IMR-90 (cell line): ENCODE measurements around the gene C2CD4B. TPM values are rescaled to one million over a fixed set of nuclear protein-coding genes. Genes with fewer than 3 reads are reported as not detected.

Experiments
- ATAC-seq: fragments of 200-7000 bp; cut with Tn5 transposase; 2 replicates; pipeline ENCODE4 v1.9.1; 2020; ENCODE audit warnings: low read depth, mild to moderate bottlenecking, moderate library complexity
- BruUV-seq: library from RNA; stranded (reverse); fragments of 400-500 nt; replicated peaks from 2 replicates; lab custom pipeline; 2021; lab: Mats Ljungman, UMichigan
- CTCF ChIA-PET: fragments of 300-600 bp; formaldehyde crosslinking; extraction: SDS; loops from one replicate; lab custom pipeline; 2021; ENCODE audit warnings: antibody characterized with exemption; lab: Yijun Ruan, JAX
- POLR2A ChIA-PET: fragments of 300-600 bp; sonication (Branson Sonifier 250); formaldehyde crosslinking; loops from one replicate; lab custom pipeline; 2022; ENCODE audit warnings: antibody characterized with exemption; ENCODE audit not compliant: unreplicated experiment; lab: Charles Lee
- DNase-seq: peaks from one replicate; pipeline ENCODE4 v3.0.0; 2013
- H2AFZ ChIP-seq: replicated peaks from 2 replicates; pipeline ENCODE3; 2013; ENCODE audit warnings: low read length, mild to moderate bottlenecking; ENCODE audit not compliant: poor library complexity
- H2AK5ac ChIP-seq: 2 replicates; pipeline ENCODE4 v1.6.1; 2013; ENCODE audit warnings: low read depth, low read length, inconsistent platforms
- H2AK9ac ChIP-seq: replicated peaks from 2 replicates; pipeline ENCODE3; 2013; ENCODE audit warnings: mild to moderate bottlenecking, low read depth, low read length, moderate library complexity; ENCODE audit not compliant: poor library complexity
- H2BK120ac ChIP-seq: 2 replicates; pipeline ENCODE4 v1.6.1; 2013; ENCODE audit warnings: low read depth, low read length, inconsistent platforms
- H2BK15ac ChIP-seq: 3 replicates; pipeline ENCODE4 v1.6.1; 2013; ENCODE audit warnings: low read depth, low read length, inconsistent platforms
- H2BK20ac ChIP-seq: 2 replicates; pipeline ENCODE4 v1.6.1; 2013; ENCODE audit warnings: low read depth, mild to moderate bottlenecking, inconsistent platforms, low read length, moderate library complexity
- H2BK5ac ChIP-seq: 2 replicates; pipeline ENCODE4 v1.6.1; 2013; ENCODE audit warnings: mild to moderate bottlenecking, low read depth, low read length, inconsistent platforms; ENCODE audit not compliant: poor library complexity, severe bottlenecking
- H3K14ac ChIP-seq: replicated peaks from 2 replicates; pipeline ENCODE4 v1.6.1; 2013; ENCODE audit warnings: low read depth, low read length, inconsistent platforms
- H3K18ac ChIP-seq: 2 replicates; pipeline ENCODE4 v1.6.1; 2013; ENCODE audit warnings: low read depth, low read length, control low read depth
- H3K23ac ChIP-seq: 2 replicates; pipeline ENCODE4 v1.6.1; 2013; ENCODE audit warnings: low read depth, low read length, inconsistent platforms
- H3K27ac ChIP-seq: 2 replicates; pipeline ENCODE4 v1.5.1; 2013; ENCODE audit warnings: mild to moderate bottlenecking, control low read depth, low read length; ENCODE audit not compliant: insufficient read depth
- H3K27me3 ChIP-seq: 2 replicates; pipeline ENCODE4 v1.6.1; 2013; ENCODE audit warnings: low read length; ENCODE audit not compliant: control insufficient read depth, insufficient read depth
- H3K36me3 ChIP-seq: 2 replicates; pipeline ENCODE4 v1.6.1; 2013; ENCODE audit warnings: low read length, mixed read lengths; ENCODE audit not compliant: control insufficient read depth, insufficient read depth
- H3K4ac ChIP-seq: 2 replicates; pipeline ENCODE4 v1.6.1; 2013; ENCODE audit warnings: low read depth, low read length, inconsistent platforms
- H3K4me1 ChIP-seq: 2 replicates; pipeline ENCODE4 v1.6.1; 2013; ENCODE audit warnings: low read length, mixed read lengths; ENCODE audit not compliant: control insufficient read depth, insufficient read depth
- H3K4me2 ChIP-seq: 2 replicates; pipeline ENCODE4 v1.6.1; 2013; ENCODE audit warnings: low read depth, mild to moderate bottlenecking, control low read depth, low read length, moderate library complexity
- H3K4me3 ChIP-seq: 2 replicates; pipeline ENCODE4 v1.5.1; 2013; ENCODE audit warnings: low read depth, mild to moderate bottlenecking, control low read depth, low read length, moderate library complexity; ENCODE audit not compliant: insufficient read depth
- H3K56ac ChIP-seq: 2 replicates; pipeline ENCODE4 v1.6.1; 2013; ENCODE audit warnings: low read length, inconsistent platforms; ENCODE audit not compliant: insufficient read depth; ENCODE audit errors: extremely low read depth
- H3K79me1 ChIP-seq, 2 experiments: 2 replicates each; pipeline ENCODE4 v1.6.1; 2013; ENCODE audit warnings: low read length in 2 of 2, inconsistent platforms in 1 of 2, low read depth in 1 of 2
- H3K9ac ChIP-seq: 2 replicates; pipeline ENCODE4 v1.6.1; 2013; ENCODE audit warnings: low read depth, low read length, control low read depth
- H3K9me1 ChIP-seq: 2 replicates; pipeline ENCODE4 v1.6.1; 2013; ENCODE audit warnings: low read length, inconsistent platforms; ENCODE audit not compliant: insufficient read depth
- H3K9me3 ChIP-seq: 2 replicates; pipeline ENCODE4 v1.6.1; 2013; ENCODE audit warnings: low read length; ENCODE audit not compliant: control insufficient read depth, insufficient read depth
- H4K20me1 ChIP-seq: 2 replicates; pipeline ENCODE4 v1.6.1; 2013; ENCODE audit warnings: low read length, inconsistent platforms; ENCODE audit not compliant: insufficient read depth
- H4K5ac ChIP-seq: 2 replicates; pipeline ENCODE4 v1.6.1; 2013; ENCODE audit warnings: mild to moderate bottlenecking, low read depth, low read length, control low read depth
- H4K8ac ChIP-seq, 2 experiments: 2 replicates each; pipeline ENCODE4 v1.6.1; 2013; ENCODE audit warnings: low read depth in 2 of 2, low read length in 2 of 2, control low read depth in 1 of 2, inconsistent platforms in 1 of 2
- H4K91ac ChIP-seq: 2 replicates; pipeline ENCODE4 v1.6.1; 2013; ENCODE audit warnings: low read depth, low read length, inconsistent platforms; ENCODE audit not compliant: insufficient read depth
- BHLHE40 ChIP-seq: fragments of 150-350 bp; IDR thresholded peaks from 2 replicates; pipeline ENCODE4 v1.6.1; 2016; ENCODE audit warnings: mild to moderate bottlenecking, low read depth, low read length
- CEBPB ChIP-seq: IDR thresholded peaks from 2 replicates; pipeline ENCODE4 v1.6.1; 2012; ENCODE audit warnings: low read depth, low read length, improper control_type of control experiment
- CHD1 ChIP-seq: IDR thresholded peaks from 2 replicates; pipeline ENCODE4 v1.6.1; 2012; ENCODE audit warnings: low read depth, low read length, improper control_type of control experiment
- FOS ChIP-seq: fragments of 150-350 bp; IDR thresholded peaks from 2 replicates; pipeline ENCODE4 v1.6.1; 2016; ENCODE audit warnings: low read depth, low read length
- MAZ ChIP-seq: IDR thresholded peaks from 2 replicates; pipeline ENCODE4 v1.6.1; 2012; ENCODE audit warnings: low read depth, mild to moderate bottlenecking, low read length, improper control_type of control experiment, moderate library complexity, borderline replicate concordance
- MXI1 ChIP-seq: IDR thresholded peaks from 2 replicates; pipeline ENCODE4 v1.6.1; 2012; ENCODE audit warnings: low read depth, mild to moderate bottlenecking, low read length, moderate library complexity, borderline replicate concordance
- NFE2L2 ChIP-seq: fragments of 150-350 bp; IDR thresholded peaks from 2 replicates; pipeline ENCODE4 v1.6.1; 2016; ENCODE audit warnings: low read depth, mild to moderate bottlenecking, low read length
- POLR2A ChIP-seq: IDR thresholded peaks from 2 replicates; pipeline ENCODE4 v1.6.1; 2012; ENCODE audit warnings: mild to moderate bottlenecking, low read depth, low read length
- RAD21 ChIP-seq: IDR thresholded peaks from 2 replicates; pipeline ENCODE4 v1.6.1; 2012; ENCODE audit warnings: low read length, improper control_type of control experiment
- RCOR1 ChIP-seq: IDR thresholded peaks from 2 replicates; pipeline ENCODE4 v1.6.1; 2012; ENCODE audit warnings: mild to moderate bottlenecking, low read length, improper control_type of control experiment; ENCODE audit not compliant: insufficient replicate concordance
- RFX5 ChIP-seq: IDR thresholded peaks from 2 replicates; pipeline ENCODE4 v1.8.0; 2012; ENCODE audit warnings: low read depth, mild to moderate bottlenecking, low read length, moderate library complexity
- SMC3 ChIP-seq: fragments of 150-350 bp; IDR thresholded peaks from 2 replicates; pipeline ENCODE4 v1.6.1; 2016; ENCODE audit warnings: low read depth, mild to moderate bottlenecking, antibody characterized with exemption, low read length, moderate library complexity
- WGBS, 2 experiments: methylation state at CpG; one replicate each; pipeline versions ENCODE4 v1.1.5 to v1.1.7; 2013; ENCODE audit warnings: missing lambda C conversion rate in 2 of 2; ENCODE audit not compliant: insufficient read length in 1 of 2; ENCODE audit errors: extremely low coverage in 2 of 2; 5-methylcytosine and 5-hydroxymethylcytosine counted together
- dilution Hi-C: fragments of 300-500 bp; cut with HindIII; formaldehyde crosslinking; loops from one replicate; pipeline ENCODE4 v1.14.3; 2018; ENCODE audit warnings: low sequenced_read_pairs; ENCODE audit not compliant: unreplicated experiment
- in situ Hi-C: fragments of 300-500 bp; cut with MboI; formaldehyde crosslinking; loops from 3 replicates; pipeline ENCODE4 v1.14.3; 2019; ENCODE audit warnings: low sequenced_read_pairs, inconsistent platforms, mixed read lengths
- intact Hi-C: fragments of 100-400 bp; cut with micrococcal nuclease; formaldehyde crosslinking; loops from 2 replicates; pipeline ENCODE4 v1.10.0; 2022
- polyA plus RNA-seq, 3 experiments: library from polyadenylated mRNA; depleted of rRNA; stranded (reverse); fragments of >200 nt; gene quantifications; 2 replicates each; pipeline ENCODE4 v1.2.3, GENCODE V29; 2012; ENCODE audit warnings: low replicate concordance in 1 of 3
- total RNA-seq: library from RNA; depleted of rRNA; stranded (reverse); fragments of >200 nt; gene quantifications from 2 replicates; pipeline ENCODE4 v1.2.3, GENCODE V29; 2012
- TF ChIP-seq, protein P1 (sequence below): fragments of 150-350 bp; IDR thresholded peaks from 2 replicates; pipeline ENCODE4 v1.6.1; 2017; ENCODE audit warnings: mild to moderate bottlenecking, antibody characterized with exemption, low read length, low read depth

Gene C2CD4B
- total and polyA plus RNA-seq, 2 of the 4 experiments (the other 2 are of a cell fraction): not detected

DNA sequence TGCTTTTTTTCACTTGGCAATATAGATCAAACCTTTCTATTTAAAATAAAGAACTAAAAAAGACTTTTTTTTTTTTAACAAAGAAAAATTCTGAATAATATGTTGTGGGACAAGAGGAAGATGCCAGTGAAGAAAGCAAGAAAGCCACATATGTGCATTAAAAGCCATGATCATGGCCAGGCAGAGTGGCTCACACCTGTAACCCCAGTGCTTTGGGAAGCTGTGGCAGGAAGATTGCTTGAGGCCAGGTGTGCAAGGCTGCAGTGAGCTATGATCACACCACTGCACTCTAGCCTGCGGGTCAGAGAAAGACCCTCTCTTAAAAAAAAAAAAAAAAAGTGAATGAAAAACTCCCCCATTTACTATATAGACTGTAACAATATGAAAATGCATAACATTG, 23.9 kb downstream of the C2CD4B start (continued):
- TF ChIP-seq, protein P1, sequence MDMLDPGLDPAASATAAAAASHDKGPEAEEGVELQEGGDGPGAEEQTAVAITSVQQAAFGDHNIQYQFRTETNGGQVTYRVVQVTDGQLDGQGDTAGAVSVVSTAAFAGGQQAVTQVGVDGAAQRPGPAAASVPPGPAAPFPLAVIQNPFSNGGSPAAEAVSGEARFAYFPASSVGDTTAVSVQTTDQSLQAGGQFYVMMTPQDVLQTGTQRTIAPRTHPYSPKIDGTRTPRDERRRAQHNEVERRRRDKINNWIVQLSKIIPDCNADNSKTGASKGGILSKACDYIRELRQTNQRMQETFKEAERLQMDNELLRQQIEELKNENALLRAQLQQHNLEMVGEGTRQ: no peak
- TF ChIP-seq RCOR1 (no peak), RFX5 (no peak)

DNA sequence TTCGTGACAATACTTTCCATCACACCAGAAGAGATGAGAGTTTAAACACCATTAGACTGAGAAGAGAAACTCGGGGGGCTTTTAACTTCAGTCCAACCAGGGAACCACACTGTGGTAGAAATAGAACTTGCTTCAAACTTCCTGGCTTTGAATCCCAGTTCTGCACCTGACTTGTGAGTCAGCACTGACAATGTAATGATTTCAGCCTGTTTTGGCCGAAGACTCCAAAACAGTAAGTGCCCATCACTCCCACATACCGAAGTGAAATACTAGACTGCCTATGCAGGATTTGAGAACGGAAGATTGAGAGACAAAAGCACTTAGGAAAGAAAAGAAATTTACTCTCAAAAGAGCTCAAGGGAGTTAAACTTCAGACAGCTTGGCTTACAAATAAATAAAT, 27.0 kb downstream of the C2CD4B start:
- Histone ChIP-seq H3K9me3 (no peaks in the 10 kb centered on the region), H3K4me2 (no peak overlapping the region), H3K79me1 (no peaks in the 10 kb centered on the region), H4K20me1 (no peaks in the 10 kb centered on the region), H2AFZ (no peak overlapping the region), H3K4ac (no peak overlapping the region), H3K18ac (no peak overlapping the region), H2BK20ac (no peak overlapping the region), H3K4me1 (no peaks in the 10 kb centered on the region), H2AK9ac (no peak overlapping the region), H4K8ac (no peak overlapping the region), H2BK5ac (no peak overlapping the region), H4K91ac (no peak overlapping the region), H3K14ac (no peak overlapping the region), H2BK15ac (no peak overlapping the region), H3K23ac (no peak overlapping the region), H3K56ac (no peak overlapping the region), H3K9ac (no peak overlapping the region), H3K27ac (no peak overlapping the region), H4K5ac (no peak overlapping the region), H3K27me3 (peaks cover 9% of the 10 kb centered on the region), H3K4me3 (no peak overlapping the region), H2AK5ac (no peak overlapping the region), H3K9me1 (no peaks in the 10 kb centered on the region), H3K36me3 (no peaks in the 10 kb centered on the region), H2BK120ac (no peak overlapping the region)
- TF ChIP-seq CHD1: no peak
- TF ChIP-seq RAD21: no peak
- TF ChIP-seq MAZ: no peak
- TF ChIP-seq POLR2A: no peak
- no peak for TF ChIP-seq BHLHE40
- no peak for TF ChIP-seq MXI1
- TF ChIP-seq FOS: no peak
- TF ChIP-seq NFE2L2: no peak
- no peak for TF ChIP-seq CEBPB
- no peak for TF ChIP-seq SMC3
- in situ Hi-C loops (no loop called here), dilution Hi-C loops (no loop called here), intact Hi-C loops (no loop called here)
- POLR2A ChIA-PET: no interaction called here
- BruUV-seq: no TSS peak
- CTCF ChIA-PET: no interaction called here
- no CpG with 5 or more reads among the region's 5 CpGs for WGBS, 2 experiments
- ATAC-seq: no peak
- peak; percentile 70 for DNase-seq
